Measurements from ENCODE around the gene NINJ2.

The NINJ2 gene

GRCh38 chr12:546265-546919 is 116.9 kb downstream of the NINJ2 start:
- Mint-ChIP-seq H3K4me1 (ENCODE audit: low read depth) (peaks cover 9% of the 10 kb centered on the region), H3K27me3 (peaks cover 18% of the 10 kb centered on the region), H3K9me3 (no peaks in the 10 kb centered on the region), H3K36me3 (ENCODE audit: low read depth) (no peaks in the 10 kb centered on the region), H3K4me3 (no peak overlapping the region), H3K27ac (no peak overlapping the region)
- no peak for DNase-seq

- H3K9me3 Mint-ChIP-seq: no peaks in the 10 kb centered on the region
- no peak overlapping the region for H3K4me3 Mint-ChIP-seq
- H3K4me1 Mint-ChIP-seq (ENCODE audit: low read depth): peaks cover 8% of the 10 kb centered on the region
- no peak overlapping the region for H3K27ac Mint-ChIP-seq
- H3K36me3 Mint-ChIP-seq (ENCODE audit: low read depth): no peaks in the 10 kb centered on the region
- DNase-seq: no peak
- peaks cover 18% of the 10 kb centered on the region for H3K27me3 Mint-ChIP-seq
These were observed 117.4 kb downstream of the NINJ2 start for GRCh38 chr12:545835-546234.

DNA sequence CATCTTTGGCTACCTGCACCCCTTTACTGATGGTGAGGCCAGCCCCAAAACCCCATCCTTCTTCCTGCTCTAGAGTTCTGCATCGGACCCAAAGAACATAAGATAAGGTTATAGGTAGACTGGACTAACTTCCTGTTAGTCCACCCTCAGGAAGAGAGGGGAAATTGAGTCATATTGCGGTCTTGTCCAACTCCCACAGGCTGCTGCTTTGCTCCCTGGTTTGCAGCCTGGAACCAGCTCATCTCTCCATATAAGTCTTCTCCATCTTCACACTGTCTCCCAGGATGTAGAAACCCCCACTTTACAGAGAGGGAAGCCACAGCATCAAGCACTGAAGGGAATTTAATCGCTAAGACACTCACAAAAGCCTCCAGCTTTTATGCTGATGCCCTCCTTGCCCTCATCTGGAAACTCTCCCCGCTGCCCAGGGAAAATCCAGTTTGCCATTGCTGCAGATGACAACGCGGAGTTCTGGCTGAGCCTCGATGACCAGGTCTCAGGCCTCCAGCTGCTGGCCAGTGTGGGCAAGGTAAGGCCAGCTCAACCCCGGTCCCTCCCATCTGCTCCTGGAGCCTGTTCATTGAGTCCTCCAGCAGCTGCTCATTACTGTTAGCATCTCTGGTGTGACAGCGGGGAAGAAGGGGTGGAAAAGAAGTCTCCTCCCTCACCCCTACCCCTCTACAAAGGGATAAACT is 118.2 kb downstream of the NINJ2 start:
- no peak for DNase-seq
- no peak overlapping the region for H3K27ac Mint-ChIP-seq
- H3K27me3 Mint-ChIP-seq: peaks cover 18% of the 10 kb centered on the region
- H3K9me3 Mint-ChIP-seq: no peaks in the 10 kb centered on the region
- no peaks in the 10 kb centered on the region for H3K36me3 Mint-ChIP-seq (ENCODE audit: low read depth)
- no peak overlapping the region for H3K4me3 Mint-ChIP-seq
- H3K4me1 Mint-ChIP-seq (ENCODE audit: low read depth): peaks cover 12% of the 10 kb centered on the region

- H3K27me3 Mint-ChIP-seq: peaks cover 18% of the 10 kb centered on the region
- H3K4me1 Mint-ChIP-seq (ENCODE audit: low read depth): peaks cover 22% of the 10 kb centered on the region
- DNase-seq: no peak
- H3K4me3 Mint-ChIP-seq: no peak overlapping the region
- no peaks in the 10 kb centered on the region for H3K36me3 Mint-ChIP-seq (ENCODE audit: low read depth)
- H3K9me3 Mint-ChIP-seq: no peaks in the 10 kb centered on the region
- H3K27ac Mint-ChIP-seq: no peak overlapping the region
These were observed 119.1 kb downstream of the NINJ2 start for GRCh38 chr12:544142-544541.

DNA sequence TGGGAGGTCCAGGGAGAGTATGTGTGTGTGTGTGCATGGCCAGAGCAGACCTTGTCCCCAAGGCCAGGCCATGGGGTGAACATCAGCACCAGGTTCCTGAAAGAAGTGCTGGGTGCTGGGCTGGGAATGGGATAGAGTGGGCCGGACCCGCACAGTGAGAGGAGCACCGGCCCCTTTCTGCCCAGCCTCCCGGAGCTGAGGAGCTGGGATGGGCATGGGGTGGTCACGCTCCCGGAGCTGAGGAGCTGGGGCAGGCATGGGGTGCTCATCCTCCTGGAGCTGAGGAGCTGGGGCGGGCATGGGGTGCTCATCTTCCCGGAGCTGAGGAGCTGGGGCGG is 120.2 kb downstream of the NINJ2 start:
- Mint-ChIP-seq H3K4me1 (ENCODE audit: low read depth) (peaks cover 26% of the 10 kb centered on the region), H3K4me3 (no peak overlapping the region), H3K27me3 (peaks cover 18% of the 10 kb centered on the region), H3K27ac (no peak overlapping the region), H3K9me3 (no peaks in the 10 kb centered on the region), H3K36me3 (ENCODE audit: low read depth) (no peaks in the 10 kb centered on the region)
- no peak for DNase-seq

GRCh38 chr12:542395-543113 is 120.7 kb downstream of the NINJ2 start:
- no peak for DNase-seq
- H3K4me3 Mint-ChIP-seq: no peak overlapping the region
- peaks cover 18% of the 10 kb centered on the region for H3K27me3 Mint-ChIP-seq
- H3K36me3 Mint-ChIP-seq (ENCODE audit: low read depth): no peaks in the 10 kb centered on the region
- H3K4me1 Mint-ChIP-seq (ENCODE audit: low read depth): peaks cover 26% of the 10 kb centered on the region
- H3K27ac Mint-ChIP-seq: no peak overlapping the region
- no peaks in the 10 kb centered on the region for H3K9me3 Mint-ChIP-seq

GRCh38 chr12:541676-542324 is 121.4 kb downstream of the NINJ2 start:
- Mint-ChIP-seq H3K36me3 (ENCODE audit: low read depth) (no peaks in the 10 kb centered on the region), H3K9me3 (no peaks in the 10 kb centered on the region), H3K27ac (no peak overlapping the region), H3K4me3 (no peak overlapping the region), H3K4me1 (ENCODE audit: low read depth) (peaks cover 23% of the 10 kb centered on the region), H3K27me3 (peaks cover 16% of the 10 kb centered on the region)
- no peak for DNase-seq

GRCh38 chr12:539540-540310 is 123.5 kb downstream of the NINJ2 start:
- no peaks in the 10 kb centered on the region for H3K9me3 Mint-ChIP-seq
- no peaks in the 10 kb centered on the region for H3K36me3 Mint-ChIP-seq (ENCODE audit: low read depth)
- peaks cover 6% of the 10 kb centered on the region for H3K27me3 Mint-ChIP-seq
- no peak for DNase-seq
- H3K4me1 Mint-ChIP-seq (ENCODE audit: low read depth): peaks cover 21% of the 10 kb centered on the region
- H3K4me3 Mint-ChIP-seq: no peak overlapping the region
- no peak overlapping the region for H3K27ac Mint-ChIP-seq

GRCh38 chr12:538731-539539 is 124.3 kb downstream of the NINJ2 start:
- Mint-ChIP-seq H3K27ac (peak overlapping the region; percentile 4), H3K27me3 (no peaks in the 10 kb centered on the region), H3K4me3 (no peak overlapping the region), H3K9me3 (no peaks in the 10 kb centered on the region), H3K36me3 (ENCODE audit: low read depth) (no peaks in the 10 kb centered on the region), H3K4me1 (ENCODE audit: low read depth) (peaks cover 21% of the 10 kb centered on the region)
- no peak for DNase-seq

GRCh38 chr12:537772-538171 is 125.5 kb downstream of the NINJ2 start:
- H3K27ac Mint-ChIP-seq: no peak overlapping the region
- H3K4me1 Mint-ChIP-seq (ENCODE audit: low read depth): peaks cover 21% of the 10 kb centered on the region
- H3K4me3 Mint-ChIP-seq: no peak overlapping the region
- no peaks in the 10 kb centered on the region for H3K27me3 Mint-ChIP-seq
- peaks cover 2% of the 10 kb centered on the region for H3K9me3 Mint-ChIP-seq
- no peak for DNase-seq
- no peaks in the 10 kb centered on the region for H3K36me3 Mint-ChIP-seq (ENCODE audit: low read depth)

- Mint-ChIP-seq H3K4me1 (ENCODE audit: low read depth) (peaks cover 21% of the 10 kb centered on the region), H3K27me3 (no peaks in the 10 kb centered on the region), H3K4me3 (no peak overlapping the region), H3K9me3 (peaks cover 11% of the 10 kb centered on the region), H3K36me3 (ENCODE audit: low read depth) (peaks cover 3% of the 10 kb centered on the region), H3K27ac (no peak overlapping the region)
- no peak for DNase-seq
These were observed 126.4 kb downstream of the NINJ2 start for GRCh38 chr12:536751-537245.

DNA sequence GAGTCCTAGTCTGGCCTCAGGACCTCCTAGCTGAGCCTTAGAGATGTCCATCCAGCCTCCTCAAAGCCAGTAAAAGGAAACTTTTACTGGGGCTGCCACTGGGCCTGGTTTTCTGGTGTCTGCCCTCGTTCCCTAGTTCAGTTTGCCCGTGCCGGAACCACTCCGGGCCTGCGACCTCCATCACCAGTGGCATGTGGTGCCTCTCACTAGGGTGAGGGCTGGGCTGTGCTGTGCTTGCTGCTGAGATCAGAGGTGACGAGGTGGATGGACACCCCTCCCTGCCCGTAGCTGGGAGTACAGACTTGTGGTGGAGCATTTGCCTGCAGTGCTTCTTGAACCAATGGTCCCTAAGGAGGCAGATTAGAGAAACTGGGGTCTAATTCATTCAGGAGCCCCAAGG is 127.8 kb downstream of the NINJ2 start:
- Mint-ChIP-seq H3K27me3 (no peaks in the 10 kb centered on the region), H3K4me3 (no peak overlapping the region), H3K4me1 (ENCODE audit: low read depth) (peaks cover 19% of the 10 kb centered on the region), H3K36me3 (ENCODE audit: low read depth) (peaks cover 3% of the 10 kb centered on the region), H3K27ac (no peak overlapping the region), H3K9me3 (peaks cover 17% of the 10 kb centered on the region)
- no peak for DNase-seq

DNA sequence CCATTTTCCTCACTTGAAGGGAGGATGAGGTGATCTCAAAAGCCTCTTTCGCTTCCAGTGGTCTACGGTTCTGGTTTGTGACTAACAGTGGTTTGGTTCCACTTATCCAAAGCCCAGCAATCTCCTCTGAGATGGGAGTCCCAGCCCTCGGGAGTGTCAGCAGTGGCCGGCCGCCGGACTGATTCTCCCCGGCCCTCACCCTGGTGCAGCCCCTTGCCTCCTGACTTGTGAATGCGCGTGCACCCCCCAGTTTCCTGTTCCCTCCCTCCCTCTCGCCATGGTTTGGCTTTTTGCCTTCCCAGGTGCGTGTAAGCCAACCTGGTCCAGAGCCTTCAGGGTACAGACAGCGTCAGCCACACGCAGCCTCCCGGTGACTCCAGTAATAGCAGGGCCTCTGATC is 129.0 kb downstream of the NINJ2 start:
- H3K4me1 Mint-ChIP-seq (ENCODE audit: low read depth): peaks cover 8% of the 10 kb centered on the region
- no peak overlapping the region for H3K27ac Mint-ChIP-seq
- peaks cover 18% of the 10 kb centered on the region for H3K9me3 Mint-ChIP-seq
- peaks cover 3% of the 10 kb centered on the region for H3K36me3 Mint-ChIP-seq (ENCODE audit: low read depth)
- no peaks in the 10 kb centered on the region for H3K27me3 Mint-ChIP-seq
- H3K4me3 Mint-ChIP-seq: no peak overlapping the region
- no peak for DNase-seq

All from activated T-cell treated with anti-CD3 and anti-CD28 coated beads, Interleukin-2, amount 50 U/mL, for 24 hours (primary cell).